OCI-LY3 (cell line): Measurements from ENCODE around the gene PAFAH1B2.

Experiments
- EZH2phosphoT487 ChIP-seq: fragments of 200-600 bp; shearing (Covaris generic); IDR thresholded peaks from 2 replicates; pipeline ENCODE4 v1.6.1; 2018; ENCODE audit warnings: antibody characterized with exemption, mixed run types, low read depth
- TF ChIP-seq, protein P1 (sequence below): fragments of 200-600, 300-600 bp; sonication (generic); IDR thresholded peaks from 2 replicates; pipeline ENCODE4 v1.5.1; 2014; ENCODE audit warnings: antibody characterized with exemption, low read length, low read depth

DNA sequence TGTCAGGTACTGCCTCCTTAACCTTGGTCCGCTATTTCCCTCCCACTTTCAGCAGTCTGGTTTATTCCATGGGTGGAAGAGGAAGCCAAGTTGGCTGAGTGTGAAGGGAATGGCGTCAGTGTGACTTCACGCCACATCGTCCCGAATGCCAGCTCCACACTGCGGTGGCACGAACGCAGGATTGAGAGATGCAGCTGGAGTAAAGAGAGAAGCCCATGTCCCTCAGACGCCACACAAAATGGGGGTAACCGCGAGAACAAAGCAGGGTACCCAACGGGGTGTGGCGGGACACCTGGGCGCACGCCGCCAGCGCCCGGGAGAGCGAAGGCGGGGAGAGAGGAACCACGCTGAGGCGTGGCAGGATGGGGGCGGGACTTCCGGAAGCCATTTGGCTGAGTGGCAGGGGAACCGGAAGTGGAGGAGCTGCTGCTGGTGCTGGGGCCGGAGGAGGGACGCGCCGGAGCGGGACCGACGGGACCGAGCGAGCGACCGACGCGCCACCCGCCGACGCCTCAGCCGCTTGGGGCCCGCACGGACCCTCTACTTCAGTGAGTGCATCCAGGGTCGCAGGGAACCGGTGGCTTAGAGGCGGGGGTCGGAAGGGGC, at the start of gene PAFAH1B2:
- TF ChIP-seq, protein P1, sequence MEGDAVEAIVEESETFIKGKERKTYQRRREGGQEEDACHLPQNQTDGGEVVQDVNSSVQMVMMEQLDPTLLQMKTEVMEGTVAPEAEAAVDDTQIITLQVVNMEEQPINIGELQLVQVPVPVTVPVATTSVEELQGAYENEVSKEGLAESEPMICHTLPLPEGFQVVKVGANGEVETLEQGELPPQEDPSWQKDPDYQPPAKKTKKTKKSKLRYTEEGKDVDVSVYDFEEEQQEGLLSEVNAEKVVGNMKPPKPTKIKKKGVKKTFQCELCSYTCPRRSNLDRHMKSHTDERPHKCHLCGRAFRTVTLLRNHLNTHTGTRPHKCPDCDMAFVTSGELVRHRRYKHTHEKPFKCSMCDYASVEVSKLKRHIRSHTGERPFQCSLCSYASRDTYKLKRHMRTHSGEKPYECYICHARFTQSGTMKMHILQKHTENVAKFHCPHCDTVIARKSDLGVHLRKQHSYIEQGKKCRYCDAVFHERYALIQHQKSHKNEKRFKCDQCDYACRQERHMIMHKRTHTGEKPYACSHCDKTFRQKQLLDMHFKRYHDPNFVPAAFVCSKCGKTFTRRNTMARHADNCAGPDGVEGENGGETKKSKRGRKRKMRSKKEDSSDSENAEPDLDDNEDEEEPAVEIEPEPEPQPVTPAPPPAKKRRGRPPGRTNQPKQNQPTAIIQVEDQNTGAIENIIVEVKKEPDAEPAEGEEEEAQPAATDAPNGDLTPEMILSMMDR = no peak
- no peak for TF ChIP-seq EZH2phosphoT487
